GM18511 (cell line): ENCODE data around the gene HOXA1.

ENCODE experiments used
- ATAC-seq: cut with Tn5 transposase; IDR thresholded peaks from one replicate; pipeline ENCODE4 v1.9.1; 2021; ENCODE audit warnings: mild to moderate bottlenecking, moderate library complexity; ENCODE audit not compliant: unreplicated experiment

Gene HOXA1

GRCh38 chr7:27132214-27132613 lies 36.4 kb upstream of the HOXA1 start:
- no peak for ATAC-seq

- no peak for ATAC-seq
Measured at GRCh38 chr7:27131390-27131819, 35.6 kb upstream of the HOXA1 start.

GRCh38 chr7:27130540-27131389 lies 35.0 kb upstream of the HOXA1 start, which contains the start of gene HOXA4:
TSS of gene HOXA4 (minus strand) at chr7:27130757. CDS start at chr7:27130733, 24 bp downstream.
- peak; percentile 89 for ATAC-seq

- ATAC-seq: peak; percentile 22
Measured at GRCh38 chr7:27129729-27130539, 34.1 kb upstream of the HOXA1 start.

- no peak for ATAC-seq
Measured at GRCh38 chr7:27128776-27129728, 33.3 kb upstream of the HOXA1 start.

GRCh38 chr7:27128034-27128433 lies 32.2 kb upstream of the HOXA1 start:
- no peak for ATAC-seq

GRCh38 chr7:27126596-27127327 lies 31.0 kb upstream of the HOXA1 start:
- no peak for ATAC-seq

- no peak for ATAC-seq
Measured at GRCh38 chr7:27125986-27126394, 30.2 kb upstream of the HOXA1 start.

GRCh38 chr7:27124902-27125689 lies 29.3 kb upstream of the HOXA1 start:
- no peak for ATAC-seq

- no peak for ATAC-seq
Measured at GRCh38 chr7:27124096-27124901, 28.5 kb upstream of the HOXA1 start.

GRCh38 chr7:27123477-27124053 lies 27.8 kb upstream of the HOXA1 start:
- no peak for ATAC-seq

GRCh38 chr7:27123007-27123476 lies 27.2 kb upstream of the HOXA1 start:
- no peak for ATAC-seq

- ATAC-seq: no peak
Measured at GRCh38 chr7:27122077-27122910, 26.5 kb upstream of the HOXA1 start.

GRCh38 chr7:27121684-27122076 lies 25.9 kb upstream of the HOXA1 start:
- ATAC-seq: no peak

- ATAC-seq: no peak
Measured at GRCh38 chr7:27119412-27119911, 23.7 kb upstream of the HOXA1 start.

- ATAC-seq: no peak
Measured at GRCh38 chr7:27118580-27118979, 22.8 kb upstream of the HOXA1 start.
